ENCODE data around the gene OBI1. TPM values are rescaled to one million over a fixed set of nuclear protein-coding genes. Genes with fewer than 3 reads are reported as not detected.

OBI1 gene
- total RNA-seq, 1 donor from 2014 or later, result 18.7 TPM

- no peaks in the 10 kb centered on the region for H3K36me3 Mint-ChIP-seq
- DNase-seq (ENCODE audit: extremely low spot score, unreplicated experiment), result no peak
- H3K27me3 Mint-ChIP-seq, result peaks cover 3% of the 10 kb centered on the region
- H3K9me3 Mint-ChIP-seq, result peaks cover 4% of the 10 kb centered on the region
- H3K27ac Mint-ChIP-seq, result no peak overlapping the region
- no peak overlapping the region for H3K4me3 Mint-ChIP-seq
- TF ChIP-seq CTCF (conservative IDR thresholded peaks at IDR 0.05), result no peak
- peaks cover 14% of the 10 kb centered on the region for H3K4me1 Mint-ChIP-seq (ENCODE audit: unreplicated experiment)
Measured at GRCh38 chr13:78662467-78662866, 3.5 kb upstream of the OBI1 start.

- Mint-ChIP-seq H3K4me3 (peak overlapping the region; percentile 50), H3K4me1 (ENCODE audit: unreplicated experiment) (peaks cover 19% of the 10 kb centered on the region), H3K27me3 (peaks cover 3% of the 10 kb centered on the region), H3K27ac (no peak overlapping the region), H3K9me3 (peaks cover 4% of the 10 kb centered on the region), H3K36me3 (peaks cover 5% of the 10 kb centered on the region)
- no peak for DNase-seq (ENCODE audit: extremely low spot score, unreplicated experiment)
- no peak for TF ChIP-seq CTCF (conservative IDR thresholded peaks at IDR 0.05)
Measured at GRCh38 chr13:78660495-78660857, 1.5 kb upstream of the OBI1 start.

GRCh38 chr13:78659732-78660494 is 958 bp upstream of the OBI1 start:
- H3K27ac Mint-ChIP-seq, result no peak overlapping the region
- peaks cover 5% of the 10 kb centered on the region for H3K36me3 Mint-ChIP-seq
- peaks cover 19% of the 10 kb centered on the region for H3K4me1 Mint-ChIP-seq (ENCODE audit: unreplicated experiment)
- peaks cover 3% of the 10 kb centered on the region for H3K27me3 Mint-ChIP-seq
- peak overlapping the region; percentile 100 for H3K4me3 Mint-ChIP-seq
- H3K9me3 Mint-ChIP-seq, result peaks cover 4% of the 10 kb centered on the region
- no peak for TF ChIP-seq CTCF (conservative IDR thresholded peaks at IDR 0.05)
- no peak for DNase-seq (ENCODE audit: extremely low spot score, unreplicated experiment)

- Mint-ChIP-seq H3K36me3 (peaks cover 5% of the 10 kb centered on the region), H3K27ac (no peak overlapping the region), H3K4me1 (ENCODE audit: unreplicated experiment) (peaks cover 17% of the 10 kb centered on the region), H3K4me3 (peak overlapping the region; percentile 100), H3K9me3 (peaks cover 4% of the 10 kb centered on the region), H3K27me3 (peaks cover 3% of the 10 kb centered on the region)
- TF ChIP-seq CTCF (conservative IDR thresholded peaks at IDR 0.05), result no peak
- DNase-seq (ENCODE audit: extremely low spot score, unreplicated experiment), result no peak
Measured at GRCh38 chr13:78659450-78659730, 435 bp upstream of the OBI1 start.

GRCh38 chr13:78657699-78658629 is 991 bp downstream of the OBI1 start:
- peaks cover 16% of the 10 kb centered on the region for H3K4me1 Mint-ChIP-seq (ENCODE audit: unreplicated experiment)
- TF ChIP-seq CTCF (conservative IDR thresholded peaks at IDR 0.05), result no peak

More at GRCh38 chr13:78657699-78658629, 991 bp downstream of the OBI1 start:
- Mint-ChIP-seq H3K27me3 (no peaks in the 10 kb centered on the region), H3K27ac (peak overlapping the region; percentile 78), H3K4me3 (peak overlapping the region; percentile 100), H3K36me3 (peaks cover 5% of the 10 kb centered on the region), H3K9me3 (peaks cover 4% of the 10 kb centered on the region)
- DNase-seq (ENCODE audit: extremely low spot score, unreplicated experiment), result no peak

Measured in type B pancreatic cell (in vitro differentiated cells).